ENCODE data around the gene SCNN1B.

- TF ChIP-seq CTCF (IDR thresholded peaks at IDR 0.05) = no peak
- TF ChIP-seq POLR2A (IDR thresholded peaks at IDR 0.05) = no peak
These were observed 14.1 kb downstream of the SCNN1B start for GRCh38 chr16:23316232-23316631.

Measured in breast epithelium (tissue), 3 donors.